HG03571 (cell line): ENCODE data around the gene TATDN3.
A peak's percentile ranks its signal among the peaks of the same experiment; 100 is the strongest.
"Not testable (repeated sequence)": the region's sequence is repeated elsewhere in the genome, so short reads cannot be mapped to it uniquely, and the experiment has no call there.

Experiments
- ATAC-seq: cut with Tn5 transposase; IDR thresholded peaks from one replicate; pipeline ENCODE4 v1.9.1; 2021; ENCODE audit not compliant: unreplicated experiment

Gene TATDN3, protein sequence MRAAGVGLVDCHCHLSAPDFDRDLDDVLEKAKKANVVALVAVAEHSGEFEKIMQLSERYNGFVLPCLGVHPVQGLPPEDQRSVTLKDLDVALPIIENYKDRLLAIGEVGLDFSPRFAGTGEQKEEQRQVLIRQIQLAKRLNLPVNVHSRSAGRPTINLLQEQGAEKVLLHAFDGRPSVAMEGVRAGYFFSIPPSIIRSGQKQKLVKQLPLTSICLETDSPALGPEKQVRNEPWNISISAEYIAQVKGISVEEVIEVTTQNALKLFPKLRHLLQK

DNA sequence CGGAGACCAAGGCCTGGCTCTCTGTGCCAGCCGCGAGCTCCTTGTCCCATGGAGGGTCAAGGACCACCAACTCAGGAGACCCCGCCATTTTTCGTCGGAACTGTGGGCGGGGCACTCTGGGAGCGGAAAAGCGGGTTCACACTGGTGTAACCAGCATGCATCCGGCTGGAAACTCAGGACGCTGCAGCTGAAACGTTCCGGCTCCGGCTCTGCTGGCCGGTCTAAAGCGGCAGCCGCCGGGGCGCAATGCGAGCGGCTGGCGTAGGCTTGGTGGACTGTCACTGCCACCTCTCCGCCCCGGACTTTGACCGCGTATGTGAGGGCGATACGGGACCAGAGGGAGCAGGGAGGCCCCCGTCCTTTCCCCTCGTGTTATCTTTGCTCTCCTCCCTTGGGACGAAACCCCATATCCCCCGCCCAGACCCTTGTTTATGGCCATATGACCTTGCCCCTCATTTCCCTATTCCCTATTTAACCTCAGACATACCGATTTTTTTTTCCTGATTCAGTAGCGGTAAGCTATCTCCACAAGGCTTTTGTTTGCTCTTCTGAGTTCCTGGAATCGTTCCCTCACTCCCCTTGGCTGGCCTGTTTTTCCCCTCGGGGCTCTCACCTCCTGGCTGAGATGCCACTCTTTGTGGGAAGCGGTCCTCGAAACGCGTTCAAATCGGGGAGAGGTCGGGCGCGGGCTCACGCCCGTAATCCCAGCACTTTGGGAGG is at the start of gene TATDN3, which contains the start of gene NSL1:
TATDN3 (plus strand) TSS at position 219 of the 720 bp plus-strand sequence; CDS start at position 247, 28 bp downstream.
NSL1 (minus strand) TSS at position 102 of the 720 bp plus-strand sequence; CDS start at position 88, 14 bp downstream.
- ATAC-seq, result peak; percentile 62

DNA sequence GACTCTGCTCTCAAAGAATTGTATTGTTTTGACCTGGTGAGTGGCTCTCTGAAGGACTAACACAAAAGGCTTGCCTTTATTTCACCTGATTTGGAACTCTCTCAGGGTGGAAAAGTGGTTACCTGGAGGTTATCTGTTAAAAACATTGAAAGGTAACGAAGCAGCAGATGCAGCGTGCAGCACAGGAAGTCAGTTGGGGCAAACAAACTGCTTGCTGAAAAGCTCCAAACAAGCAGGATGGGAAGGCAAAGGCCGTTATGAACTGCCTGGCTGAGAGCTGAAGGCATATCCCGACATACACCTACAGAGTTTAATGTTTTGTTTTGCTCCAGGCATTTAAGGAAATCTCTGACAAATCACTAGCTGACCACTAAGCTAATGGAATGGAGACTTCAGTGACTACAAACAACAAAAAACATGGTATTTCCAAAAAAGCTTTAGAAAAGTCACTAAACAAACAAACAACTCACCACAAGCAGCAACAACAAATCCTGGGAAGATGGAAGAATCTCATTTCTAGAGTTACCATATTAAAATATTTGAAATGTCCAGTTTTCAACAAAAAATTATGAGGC is 47.7 kb upstream of the TATDN3 start:
- ATAC-seq, result no peak

DNA sequence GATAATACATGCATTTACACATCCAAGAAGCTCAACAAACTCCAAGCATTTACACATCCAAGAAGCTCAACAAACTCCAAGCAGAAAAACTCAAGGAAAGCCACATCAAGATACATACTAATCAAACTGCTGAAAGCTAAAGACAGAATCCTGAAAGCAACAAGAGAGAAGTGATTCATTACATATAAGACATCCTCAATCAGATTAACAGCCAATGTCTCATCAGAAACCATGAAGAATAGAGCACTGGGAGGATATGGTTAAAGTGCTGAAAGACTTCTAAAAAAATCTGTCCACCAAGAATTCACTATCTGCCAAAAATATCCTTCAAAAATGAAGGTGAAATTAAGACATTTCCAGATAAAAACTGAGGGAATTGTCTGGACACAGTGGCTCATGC is 46.4 kb upstream of the TATDN3 start:
- no peak for ATAC-seq

DNA sequence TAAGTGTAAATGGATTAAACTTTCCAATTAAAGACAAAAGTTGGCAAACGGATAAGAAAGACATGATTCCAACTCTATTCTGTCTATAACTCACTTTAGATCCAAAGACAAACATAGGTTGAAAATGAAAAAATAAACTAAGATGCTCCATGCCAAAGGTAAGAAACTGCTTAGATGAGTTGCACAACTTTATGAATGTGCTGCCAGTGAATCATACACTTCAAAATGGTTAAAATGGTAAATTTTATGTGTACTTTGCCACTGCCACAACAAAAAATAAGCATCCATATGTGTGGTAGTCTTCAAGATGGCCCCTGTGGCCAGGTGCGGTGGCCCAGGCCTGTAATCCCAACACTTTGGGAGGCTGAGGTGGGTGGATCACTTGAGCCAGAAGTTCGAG is 45.1 kb upstream of the TATDN3 start:
- no peak for ATAC-seq

DNA sequence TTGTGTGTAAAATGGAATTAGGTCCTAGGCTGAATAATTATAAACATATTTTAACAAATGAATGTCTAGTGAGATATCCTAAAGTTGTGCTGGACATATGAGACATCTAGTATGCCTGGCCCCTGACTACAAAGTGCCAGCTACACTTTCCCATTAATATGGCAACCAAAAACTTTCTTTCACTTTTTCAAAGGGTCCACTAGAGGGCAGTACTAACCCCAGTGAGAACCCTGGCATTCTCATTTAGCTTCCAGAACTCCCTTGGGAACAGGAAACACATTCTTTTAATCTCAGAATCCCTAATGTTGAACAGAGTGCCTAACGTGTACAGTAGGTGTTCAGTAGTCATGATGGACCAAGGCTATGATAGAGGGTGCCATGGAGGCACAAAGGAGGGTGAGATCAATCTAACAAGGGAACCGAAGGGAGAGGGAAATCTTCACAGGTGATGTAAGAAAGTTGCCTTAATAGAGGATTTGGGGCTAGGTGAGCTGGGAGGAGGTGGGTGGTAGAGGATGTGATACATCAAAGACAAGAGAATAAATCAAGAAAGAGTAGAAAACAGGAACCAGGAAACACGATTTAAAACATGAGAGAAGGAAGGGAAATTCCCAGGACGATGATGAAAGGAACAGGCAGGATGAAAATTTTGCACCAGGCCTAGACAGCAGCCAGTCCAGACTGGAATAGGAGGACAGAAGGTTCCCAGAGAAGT is 41.7 kb upstream of the TATDN3 start:
- ATAC-seq, result no peak

DNA sequence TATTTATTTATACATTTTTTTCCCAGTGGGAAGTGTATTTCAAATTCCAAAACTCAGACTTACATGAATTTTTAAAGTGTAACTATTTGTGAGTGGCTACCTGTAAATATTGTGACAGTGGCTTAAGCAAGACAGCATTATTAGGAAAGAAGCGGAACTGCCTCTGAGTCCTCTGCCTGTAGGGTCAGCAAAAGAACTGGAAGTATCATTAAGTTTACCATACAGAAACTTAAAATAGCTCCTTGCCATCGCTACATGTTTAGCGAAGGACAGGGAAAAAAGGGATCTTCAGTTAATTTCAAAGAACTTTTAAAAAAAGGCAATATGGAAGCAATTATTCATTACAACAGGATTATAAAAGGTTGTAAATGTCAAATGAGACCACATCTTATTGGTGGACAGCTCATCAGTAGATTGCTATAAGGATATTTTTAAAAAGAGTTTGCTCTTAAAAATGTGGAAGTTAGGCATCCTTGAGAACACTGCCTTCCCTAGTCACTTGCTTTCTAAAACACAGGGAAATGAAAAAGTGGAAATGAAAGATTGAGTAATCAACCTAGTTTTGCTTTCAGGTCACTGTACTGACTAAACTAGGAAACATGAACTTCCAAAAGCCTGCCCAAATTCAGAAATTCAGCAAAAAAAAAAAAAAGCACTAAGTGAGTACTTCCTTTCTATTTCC is 39.3 kb upstream of the TATDN3 start:
- ATAC-seq, result no peak

DNA sequence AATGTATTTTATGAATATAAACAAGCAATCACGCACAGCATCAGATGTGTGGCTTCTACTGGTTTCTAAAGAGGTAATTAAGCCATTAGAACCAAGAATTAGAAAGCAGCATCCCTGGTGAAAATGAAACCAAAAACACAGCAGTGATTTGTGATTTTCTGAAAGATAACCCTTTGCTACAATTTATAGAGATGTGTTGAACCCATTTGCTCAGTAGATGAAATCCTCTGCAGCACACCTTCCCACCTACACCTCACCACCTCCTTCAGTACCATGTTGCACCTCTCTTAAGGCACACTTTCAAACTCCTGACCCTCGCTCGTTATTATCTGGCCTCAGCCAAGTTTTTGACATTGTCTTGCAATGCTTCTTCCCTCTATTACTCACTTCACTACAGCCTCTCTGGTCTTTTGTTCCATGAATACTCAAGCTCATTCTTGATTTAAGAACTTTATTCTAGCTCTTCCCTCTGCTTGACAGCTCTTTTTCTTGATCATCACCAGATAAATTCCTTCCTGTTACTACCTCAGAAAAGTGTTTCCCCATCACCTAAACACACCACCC is 38.7 kb upstream of the TATDN3 start:
- ATAC-seq, result no peak

DNA sequence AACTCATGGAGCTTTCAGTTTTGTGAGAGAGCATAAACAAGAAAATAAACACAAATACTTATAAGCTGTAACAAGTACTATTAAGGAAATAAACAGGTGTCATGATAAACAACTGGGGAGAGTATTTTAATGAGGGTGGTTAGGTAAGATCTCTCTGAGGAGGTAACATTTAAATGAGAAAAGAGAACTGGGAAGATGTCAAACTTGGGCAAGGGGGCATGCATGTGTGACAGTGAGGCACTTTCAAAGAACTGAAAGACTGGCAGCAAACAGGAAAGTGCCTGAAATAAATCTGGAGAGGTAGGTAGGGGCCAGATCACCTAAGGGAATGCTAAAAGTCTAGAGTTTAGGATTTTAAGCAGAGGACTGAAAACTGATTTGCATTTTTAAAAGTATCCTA is 37.9 kb upstream of the TATDN3 start:
- ATAC-seq, result no peak

DNA sequence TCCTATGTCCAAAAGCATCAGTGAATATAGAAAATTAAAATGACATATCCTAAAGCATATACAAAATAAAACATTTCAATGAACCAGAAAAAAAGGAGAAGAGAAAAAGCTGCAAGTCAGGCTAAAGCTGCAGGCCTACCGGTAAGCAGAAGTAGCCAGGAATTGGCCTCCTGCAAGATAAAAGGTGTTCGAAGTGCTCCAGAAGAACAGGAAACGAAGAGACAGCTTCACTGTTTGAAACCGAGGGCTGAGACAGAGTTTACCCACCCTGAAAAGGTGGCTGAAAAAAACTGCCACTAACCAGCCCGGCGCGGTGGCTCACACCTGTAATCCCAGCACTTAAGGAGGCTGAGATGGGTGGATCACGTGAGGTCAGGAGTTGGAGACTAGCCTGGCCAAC is 37.5 kb upstream of the TATDN3 start:
- ATAC-seq, result no peak

DNA sequence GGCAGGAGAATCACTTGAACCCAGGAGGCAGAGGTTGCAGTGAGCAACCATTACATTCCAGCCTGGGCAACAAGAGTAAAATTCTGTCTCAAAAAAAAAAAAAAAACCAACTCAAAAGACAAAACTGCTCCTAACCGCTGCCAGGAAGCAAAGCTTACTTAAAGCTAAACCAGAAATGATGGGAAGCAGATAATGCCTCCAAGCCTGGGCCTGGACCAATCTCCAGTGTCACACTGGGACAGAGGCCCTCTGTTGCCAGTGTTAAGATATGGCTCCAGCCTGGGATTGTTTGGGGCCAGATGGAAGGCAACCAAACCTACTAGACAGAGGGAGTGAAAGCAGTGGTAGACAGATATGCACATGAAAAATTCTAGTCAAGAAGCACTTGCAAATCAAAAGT is 37.0 kb upstream of the TATDN3 start:
- no peak for ATAC-seq

DNA sequence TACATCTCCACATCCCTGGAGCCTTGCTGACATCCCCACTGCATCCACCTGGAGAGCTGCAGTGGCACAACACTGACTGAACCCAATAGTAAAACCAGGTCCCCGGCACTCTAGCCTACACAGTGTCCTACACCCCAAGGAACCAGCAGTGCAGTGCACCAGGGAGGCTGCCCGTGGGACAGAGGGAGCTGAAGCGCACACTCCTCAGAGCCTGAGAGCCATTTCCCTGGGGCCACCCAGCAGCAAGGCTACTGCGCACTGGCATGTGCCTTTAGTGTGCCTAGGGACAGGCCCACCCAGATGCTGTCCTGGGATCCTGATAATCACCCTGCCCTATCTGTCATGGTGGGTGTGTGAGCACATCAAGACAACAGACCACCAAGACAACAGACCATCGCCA is 32.0 kb upstream of the TATDN3 start:
- no peak for ATAC-seq

DNA sequence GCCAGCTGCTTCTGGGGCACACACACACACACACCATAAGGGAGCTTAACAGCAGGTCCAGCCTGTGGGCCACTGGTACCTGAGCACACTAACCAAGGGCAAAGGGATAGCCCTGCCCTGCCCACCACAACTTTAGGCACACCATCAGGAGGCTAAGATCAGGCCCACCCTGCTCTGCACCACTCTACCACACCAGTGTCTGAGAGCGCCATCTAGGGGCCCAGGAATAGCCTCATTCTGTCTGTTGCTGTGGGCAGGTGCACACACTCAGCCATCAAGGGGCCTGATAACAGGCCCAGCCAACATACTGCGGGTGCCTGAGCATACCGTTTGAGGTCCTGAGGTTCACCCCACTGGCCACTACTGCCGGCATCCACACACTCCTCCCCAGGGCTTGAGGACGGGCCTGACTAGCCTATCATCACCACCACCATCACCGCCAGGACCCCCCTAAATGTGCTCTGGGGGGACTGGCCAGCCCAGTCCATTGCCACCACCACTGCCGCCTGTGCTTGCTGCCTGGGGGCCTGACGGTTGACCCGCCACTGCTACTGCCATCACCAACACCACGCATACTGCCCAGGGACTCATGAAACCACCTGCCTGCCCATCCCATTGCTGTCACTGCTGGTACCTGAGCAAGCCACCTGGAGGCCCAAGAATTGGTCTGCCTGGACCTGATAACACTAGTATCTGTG is 31.4 kb upstream of the TATDN3 start:
- no peak for ATAC-seq

DNA sequence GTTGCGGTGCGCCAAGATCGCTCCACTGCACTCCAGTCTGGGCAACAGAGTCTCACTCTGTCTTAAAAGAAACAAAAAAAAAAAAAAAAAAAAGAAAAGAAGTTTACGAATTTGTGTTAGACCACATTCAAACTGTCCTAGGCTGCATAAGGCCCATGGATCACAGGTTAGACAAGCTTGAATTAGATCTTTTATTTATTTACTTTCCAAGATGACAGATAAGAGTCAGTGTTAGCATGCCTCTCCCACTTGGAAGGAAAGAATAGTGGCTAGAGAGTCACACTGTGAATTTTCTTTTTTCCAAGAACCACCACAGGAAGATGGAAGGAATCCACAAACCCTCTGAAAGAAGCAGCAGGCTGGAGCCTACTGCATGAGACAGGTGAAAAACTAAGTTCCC is 29.5 kb upstream of the TATDN3 start:
- ATAC-seq, result no peak

DNA sequence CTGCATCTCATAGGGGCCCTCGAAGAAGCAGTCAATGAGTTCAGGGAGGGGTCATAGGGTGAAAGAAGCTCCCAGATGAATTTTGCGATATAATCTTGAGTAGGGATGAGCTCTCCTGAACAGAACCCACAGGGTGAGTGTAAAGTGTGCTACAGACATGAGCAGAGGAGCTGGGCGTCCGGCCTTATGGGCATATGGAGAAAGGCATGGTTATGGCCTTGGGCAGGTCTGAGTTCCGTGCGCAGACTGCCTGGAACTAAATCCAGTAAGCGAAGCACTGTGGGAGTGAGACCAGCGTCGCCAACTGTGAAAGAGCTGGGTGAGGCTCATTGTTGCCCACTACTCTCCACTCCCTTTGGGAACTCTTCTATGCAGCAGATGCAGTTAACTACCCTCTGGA is 28.9 kb upstream of the TATDN3 start:
- no peak for ATAC-seq

DNA sequence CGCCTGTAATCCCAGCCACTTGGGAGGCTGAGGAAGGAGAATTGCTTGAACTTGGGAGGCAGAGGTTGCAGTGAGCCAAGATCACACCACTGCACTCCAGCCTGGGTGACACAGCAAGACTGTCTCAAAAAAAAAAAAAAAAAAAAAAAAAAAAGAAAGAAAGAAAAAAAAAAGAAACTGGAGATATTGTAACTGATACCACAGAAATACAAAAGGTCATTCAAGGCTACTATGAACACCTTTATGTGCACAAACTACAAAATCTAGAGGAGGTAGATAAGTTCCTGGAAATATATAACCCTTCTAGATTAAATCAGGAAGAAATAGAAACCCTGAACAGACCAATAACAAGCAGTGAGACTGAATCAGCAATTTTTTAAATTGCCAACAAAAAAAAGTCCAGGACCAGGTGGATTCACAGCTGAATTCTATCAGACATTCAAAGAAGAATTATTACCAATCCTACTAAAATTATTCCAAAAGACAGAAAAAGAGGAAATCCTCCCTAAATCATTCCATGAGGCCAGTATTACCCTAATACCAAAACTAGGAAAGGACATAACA is 26.9 kb upstream of the TATDN3 start:
- not testable (repeated sequence) for ATAC-seq

DNA sequence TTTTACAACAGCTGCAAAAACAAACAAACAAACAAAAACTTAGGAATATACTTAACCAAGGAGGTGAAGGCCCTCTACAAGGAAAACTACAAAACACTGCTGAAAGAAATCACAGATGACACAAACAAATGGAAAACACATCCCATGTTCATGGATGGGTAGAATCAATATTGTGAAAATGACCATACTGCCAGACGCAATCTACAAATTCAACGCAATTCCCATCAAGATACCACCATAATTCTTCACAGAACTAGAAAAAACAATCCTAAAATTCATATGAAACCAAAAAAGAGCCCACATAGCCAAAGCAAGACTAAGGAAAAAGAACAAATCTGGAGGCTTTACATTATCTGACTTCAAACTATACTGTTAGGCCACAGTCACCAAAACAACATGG is 24.9 kb upstream of the TATDN3 start:
- ATAC-seq, result not testable (repeated sequence)

DNA sequence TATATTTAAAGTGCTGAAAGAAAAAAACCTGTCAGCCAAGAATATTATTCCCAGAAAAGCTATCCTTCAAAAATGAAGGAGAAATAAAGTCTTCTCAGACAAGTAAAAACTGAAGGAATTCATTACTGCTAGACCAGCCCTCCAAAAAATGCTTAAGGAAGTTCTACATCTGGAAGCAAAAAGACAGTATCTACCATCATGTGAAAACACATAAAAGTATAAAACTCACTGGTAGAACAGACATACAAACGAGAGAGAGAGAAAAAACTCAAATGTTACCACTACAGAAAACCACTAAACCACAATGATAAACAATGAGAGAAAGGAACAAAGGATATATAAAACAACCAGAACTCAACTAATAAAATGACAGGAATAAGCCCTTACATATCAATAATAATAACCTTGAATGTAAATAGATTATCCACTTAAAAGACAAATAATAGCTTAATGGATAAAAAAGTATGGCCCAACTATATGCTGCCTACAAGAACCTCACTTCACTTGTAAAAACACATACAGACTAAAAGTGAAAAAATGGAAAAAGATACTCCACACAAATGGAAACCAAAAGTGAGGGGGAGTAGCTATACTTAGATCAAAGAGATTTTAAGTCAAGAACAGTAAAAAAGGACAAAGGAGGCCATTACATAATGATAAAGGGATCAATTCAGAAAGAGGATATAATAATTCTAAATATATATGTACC is 22.1 kb upstream of the TATDN3 start:
- ATAC-seq, result no peak

DNA sequence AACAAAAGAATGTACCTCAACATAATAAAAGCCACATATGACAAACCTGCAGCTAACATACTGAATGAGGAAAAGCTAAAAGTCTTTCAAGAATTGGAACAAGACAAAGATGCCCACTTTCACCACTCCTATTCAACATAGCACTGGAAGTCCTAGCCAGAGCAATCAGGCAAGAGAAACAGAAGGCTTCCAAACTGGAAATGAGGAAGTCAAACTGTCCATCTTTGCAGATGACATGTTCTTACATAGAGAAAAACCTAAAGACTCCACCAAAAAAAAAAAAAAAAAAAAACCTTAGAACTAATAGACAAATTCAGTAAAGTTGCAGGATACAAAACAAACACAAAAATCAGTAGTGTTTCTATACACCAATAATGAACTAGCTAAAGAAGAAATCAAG is 20.4 kb upstream of the TATDN3 start:
- no peak for ATAC-seq

DNA sequence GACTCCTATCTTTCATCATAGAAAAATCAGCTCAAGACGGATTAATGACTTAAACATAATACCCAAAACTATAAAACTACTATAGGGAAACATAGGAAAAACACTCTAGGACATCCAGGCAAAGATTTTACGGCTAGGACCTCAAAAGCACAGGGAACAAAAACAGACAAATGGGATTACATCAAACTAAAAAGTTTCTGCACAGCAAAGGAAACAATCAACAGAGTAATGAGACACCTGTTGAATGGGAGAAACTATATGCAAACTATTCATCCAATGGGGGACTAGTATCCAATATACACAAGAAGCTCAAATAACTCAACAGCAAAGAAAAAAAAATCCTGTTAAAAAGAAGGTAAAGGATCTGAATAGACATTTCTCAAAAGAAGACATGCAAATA is 18.7 kb upstream of the TATDN3 start:
- ATAC-seq, result no peak
